ENCODE data around the gene PCSK6.

Gene PCSK6

GRCh38 chr15:101447168-101447533 lies 42.4 kb downstream of the PCSK6 start:
- no peak for DNase-seq (ENCODE audit: low read depth in 3 of 3)

- DNase-seq (ENCODE audit: low read depth in 3 of 3), result peak in 1 of 3 donors; percentile 14
Observed at GRCh38 chr15:101446518-101447167, 42.9 kb downstream of the PCSK6 start.

- no peak for DNase-seq (ENCODE audit: low read depth in 3 of 3)
Observed at GRCh38 chr15:101445562-101446517, 43.7 kb downstream of the PCSK6 start.

GRCh38 chr15:101444807-101445508 lies 44.5 kb downstream of the PCSK6 start:
- DNase-seq (ENCODE audit: low read depth in 3 of 3), result no peak

- DNase-seq (ENCODE audit: low read depth in 3 of 3), result no peak
Observed at GRCh38 chr15:101444015-101444414, 45.5 kb downstream of the PCSK6 start.

- no peak for DNase-seq (ENCODE audit: low read depth in 3 of 3)
Observed at GRCh38 chr15:101442272-101442671, 47.2 kb downstream of the PCSK6 start.

- DNase-seq (ENCODE audit: low read depth in 3 of 3), result no peak
Observed at GRCh38 chr15:101441696-101442095, 47.8 kb downstream of the PCSK6 start.

- DNase-seq (ENCODE audit: low read depth in 3 of 3), result no peak
Observed at GRCh38 chr15:101440846-101441590, 48.5 kb downstream of the PCSK6 start.

- DNase-seq (ENCODE audit: low read depth in 3 of 3), result no peak
Observed at GRCh38 chr15:101439920-101440319, 49.6 kb downstream of the PCSK6 start.

- no peak for DNase-seq (ENCODE audit: low read depth in 3 of 3)
Observed at GRCh38 chr15:101439285-101439919, 50.1 kb downstream of the PCSK6 start.

GRCh38 chr15:101438482-101439284 lies 50.8 kb downstream of the PCSK6 start:
- no peak for DNase-seq (ENCODE audit: low read depth in 3 of 3)

GRCh38 chr15:101437618-101438481 lies 51.7 kb downstream of the PCSK6 start:
- no peak for DNase-seq (ENCODE audit: low read depth in 3 of 3)

- DNase-seq (ENCODE audit: low read depth in 3 of 3), result no peak
Observed at GRCh38 chr15:101437209-101437608, 52.3 kb downstream of the PCSK6 start.

- DNase-seq (ENCODE audit: low read depth in 3 of 3), result no peak
Observed at GRCh38 chr15:101436526-101436925, 53.0 kb downstream of the PCSK6 start.

- no peak for DNase-seq (ENCODE audit: low read depth in 3 of 3)
Observed at GRCh38 chr15:101435761-101436160, 53.7 kb downstream of the PCSK6 start.

- no peak for DNase-seq (ENCODE audit: low read depth in 3 of 3)
Observed at GRCh38 chr15:101434032-101434920, 55.2 kb downstream of the PCSK6 start.

GRCh38 chr15:101433396-101433795 lies 56.1 kb downstream of the PCSK6 start:
- no peak for DNase-seq (ENCODE audit: low read depth in 3 of 3)

- no peak for DNase-seq (ENCODE audit: low read depth in 3 of 3)
Observed at GRCh38 chr15:101432982-101433381, 56.5 kb downstream of the PCSK6 start.

Measured in stimulated activated CD4-positive, alpha-beta T cell treated with anti-CD3 and anti-CD28 coated beads, TNF-alpha, amount 100 ng/mL, for 48 hours (primary cell).